OCI-LY1 (cell line): Measurements from ENCODE around the gene PHACTR2.

Experiments
- EZH2 ChIP-seq: fragments of 200-600 bp; sonication (generic), shearing (Covaris generic); IDR thresholded peaks from 2 replicates; pipeline ENCODE4 v1.8.0; 2017; ENCODE audit warnings: borderline replicate concordance, mixed run types, mild to moderate bottlenecking, antibody characterized with exemption, low read length, moderate library complexity, mixed read lengths
- TF ChIP-seq, protein P1 (sequence below): fragments of 200-600 bp; sonication (generic), shearing (Covaris generic); IDR thresholded peaks from 2 replicates; pipeline ENCODE4 v1.5.1; 2017; ENCODE audit warnings: mild to moderate bottlenecking, antibody characterized with exemption, low read length, moderate library complexity, mixed read lengths

- TF ChIP-seq, protein P1, sequence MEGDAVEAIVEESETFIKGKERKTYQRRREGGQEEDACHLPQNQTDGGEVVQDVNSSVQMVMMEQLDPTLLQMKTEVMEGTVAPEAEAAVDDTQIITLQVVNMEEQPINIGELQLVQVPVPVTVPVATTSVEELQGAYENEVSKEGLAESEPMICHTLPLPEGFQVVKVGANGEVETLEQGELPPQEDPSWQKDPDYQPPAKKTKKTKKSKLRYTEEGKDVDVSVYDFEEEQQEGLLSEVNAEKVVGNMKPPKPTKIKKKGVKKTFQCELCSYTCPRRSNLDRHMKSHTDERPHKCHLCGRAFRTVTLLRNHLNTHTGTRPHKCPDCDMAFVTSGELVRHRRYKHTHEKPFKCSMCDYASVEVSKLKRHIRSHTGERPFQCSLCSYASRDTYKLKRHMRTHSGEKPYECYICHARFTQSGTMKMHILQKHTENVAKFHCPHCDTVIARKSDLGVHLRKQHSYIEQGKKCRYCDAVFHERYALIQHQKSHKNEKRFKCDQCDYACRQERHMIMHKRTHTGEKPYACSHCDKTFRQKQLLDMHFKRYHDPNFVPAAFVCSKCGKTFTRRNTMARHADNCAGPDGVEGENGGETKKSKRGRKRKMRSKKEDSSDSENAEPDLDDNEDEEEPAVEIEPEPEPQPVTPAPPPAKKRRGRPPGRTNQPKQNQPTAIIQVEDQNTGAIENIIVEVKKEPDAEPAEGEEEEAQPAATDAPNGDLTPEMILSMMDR, result no peak
- TF ChIP-seq EZH2, result no peak
Measured at GRCh38 chr6:143821359-143821758, 143.6 kb downstream of the PHACTR2 start.
